GM12865 (cell line): Measurements from ENCODE around the gene TP73.

Experiments used
- DNase-seq: peaks from one replicate; pipeline ENCODE4 v3.0.0; 2010; ENCODE audit warnings: low read depth
- H3K4me3 ChIP-seq: 2 replicates; pipeline ENCODE4 v1.5.1; 2011; ENCODE audit warnings: mild to moderate bottlenecking, low read depth, low read length, control low read depth
- CTCF ChIP-seq: IDR thresholded peaks from 2 replicates; pipeline ENCODE4 v1.5.1; 2011; ENCODE audit warnings: low read length, control low read depth, low read depth, inconsistent platforms; ENCODE audit not compliant: insufficient read depth; ENCODE audit errors: missing control alignments

The TP73 gene

GRCh38 chr1:3683197-3683596 lies 30.9 kb downstream of the TP73 start:
- TF ChIP-seq CTCF: no peak
- no peak for DNase-seq
- H3K4me3 ChIP-seq: no peak overlapping the region

GRCh38 chr1:3683992-3684391 lies 31.7 kb downstream of the TP73 start:
- no peak for TF ChIP-seq CTCF
- H3K4me3 ChIP-seq: no peak overlapping the region
- DNase-seq: no peak

DNA sequence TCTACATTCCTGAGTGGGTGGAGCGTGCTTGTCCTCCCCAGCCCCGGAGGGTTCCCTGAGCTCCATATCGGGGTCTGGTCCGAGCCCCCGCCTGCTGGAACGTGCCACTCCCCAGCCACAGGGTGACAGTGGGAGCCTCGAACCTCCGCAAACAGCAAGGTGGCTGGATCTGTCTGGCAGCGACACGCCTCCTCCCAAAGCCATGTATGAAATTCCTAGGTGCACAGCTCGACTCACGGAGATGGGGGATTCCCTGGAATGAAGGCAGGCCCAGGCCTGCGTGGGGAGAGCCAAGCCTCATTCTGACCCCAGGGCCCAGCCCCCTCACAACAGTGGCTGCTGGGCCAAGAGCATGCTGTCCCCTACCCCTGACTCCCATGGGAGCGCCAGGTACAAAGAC lies 32.9 kb downstream of the TP73 start:
- no peak for DNase-seq
- H3K4me3 ChIP-seq: no peak overlapping the region
- TF ChIP-seq CTCF: no peak

GRCh38 chr1:3685906-3686305 lies 33.6 kb downstream of the TP73 start:
- DNase-seq: no peak
- no peak overlapping the region for H3K4me3 ChIP-seq
- TF ChIP-seq CTCF: no peak

- H3K4me3 ChIP-seq: no peak overlapping the region
- no peak for TF ChIP-seq CTCF
- DNase-seq: no peak
These were observed 35.2 kb downstream of the TP73 start for GRCh38 chr1:3687504-3687903.

DNA sequence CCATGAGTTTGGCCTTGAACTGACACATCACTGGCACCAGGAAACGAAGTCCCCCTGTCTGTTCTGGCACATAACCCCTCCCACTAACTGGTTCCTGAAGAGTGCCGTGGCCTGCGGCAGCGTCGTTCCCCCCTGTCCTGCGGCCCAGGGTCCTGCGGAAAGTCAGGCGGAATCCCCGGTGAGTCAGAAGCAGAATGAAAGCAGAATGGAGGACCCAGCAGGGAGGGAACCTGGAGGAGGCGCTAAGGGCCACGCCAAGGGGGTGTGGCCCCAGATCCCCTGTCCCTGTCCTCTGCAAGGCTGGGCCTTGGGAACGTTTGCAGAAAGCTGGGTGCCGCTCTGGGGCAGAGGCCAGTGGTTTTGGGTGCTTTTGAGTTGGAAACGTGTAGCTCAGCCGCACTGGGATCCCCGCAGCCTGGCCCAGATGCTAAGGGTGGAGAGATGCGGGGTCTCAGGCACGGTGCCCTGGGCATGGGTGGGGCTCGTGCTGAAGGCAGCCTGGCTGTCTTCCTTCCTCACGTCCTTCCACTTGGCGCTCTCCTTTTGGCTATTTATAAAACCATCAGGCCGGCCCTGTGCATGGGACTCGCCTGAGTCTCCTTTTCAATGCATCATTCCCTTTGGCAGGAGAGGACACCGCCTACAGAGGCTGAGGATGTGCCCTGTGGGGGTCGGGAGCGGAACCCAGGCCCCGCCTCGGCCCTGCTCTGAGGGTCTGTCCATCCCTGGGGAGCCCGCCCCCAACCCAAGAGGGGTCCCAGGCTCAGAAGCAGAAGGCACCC lies 36.2 kb downstream of the TP73 start:
- peak; percentile 70 for DNase-seq
- H3K4me3 ChIP-seq: no peak overlapping the region

More for the DNA sequence above, 36.2 kb downstream of the TP73 start:
- TF ChIP-seq CTCF: no peak
